ENCODE measurements around the gene LRRTM4. TPM values are rescaled to one million over a fixed set of nuclear protein-coding genes. Genes with fewer than 3 reads are reported as not detected.

LRRTM4 gene
- total RNA-seq, 1 donor from 2014 or later, result 5.4 TPM

DNA sequence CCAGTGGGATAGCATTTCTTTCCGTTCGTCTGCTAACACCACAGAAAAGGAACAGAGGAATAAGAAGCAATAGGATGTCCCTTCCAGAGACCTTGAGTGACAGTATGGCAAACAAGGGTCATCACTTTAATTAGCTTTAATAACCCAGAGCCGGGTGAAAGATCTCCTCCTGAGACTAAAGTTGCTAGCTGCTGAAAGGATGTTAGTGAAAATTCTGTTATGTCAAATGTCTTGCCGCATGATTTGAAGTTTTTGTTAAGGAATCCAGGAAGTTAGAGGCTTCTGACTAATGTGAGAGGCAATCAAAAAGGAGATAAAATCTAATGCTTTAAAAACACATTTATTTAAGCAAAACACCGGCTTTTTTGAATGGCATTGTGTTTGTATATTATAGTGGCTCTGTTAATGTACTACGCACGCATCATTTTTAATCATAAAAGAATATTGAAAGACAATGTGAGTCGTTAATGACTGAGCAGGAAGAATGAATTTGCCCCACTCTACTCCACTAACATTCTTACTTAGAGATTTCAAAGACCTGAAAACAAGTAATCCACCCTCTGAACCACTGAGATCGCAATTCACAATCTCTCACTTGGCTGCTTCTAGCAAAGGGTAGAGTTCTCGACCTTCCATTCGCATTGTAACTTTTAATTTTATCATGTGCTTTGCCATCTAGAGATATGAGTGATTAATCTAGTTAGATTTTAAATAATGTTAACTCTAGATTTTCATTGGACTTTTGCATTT is 536.6 kb downstream of the LRRTM4 start:
- Mint-ChIP-seq H3K27me3 (peaks cover 10% of the 10 kb centered on the region), H3K4me1 (ENCODE audit: unreplicated experiment) (peaks cover 19% of the 10 kb centered on the region), H3K36me3 (no peaks in the 10 kb centered on the region), H3K9me3 (no peaks in the 10 kb centered on the region), H3K4me3 (peak overlapping the region; percentile 2), H3K27ac (no peak overlapping the region)
- TF ChIP-seq, protein P1, sequence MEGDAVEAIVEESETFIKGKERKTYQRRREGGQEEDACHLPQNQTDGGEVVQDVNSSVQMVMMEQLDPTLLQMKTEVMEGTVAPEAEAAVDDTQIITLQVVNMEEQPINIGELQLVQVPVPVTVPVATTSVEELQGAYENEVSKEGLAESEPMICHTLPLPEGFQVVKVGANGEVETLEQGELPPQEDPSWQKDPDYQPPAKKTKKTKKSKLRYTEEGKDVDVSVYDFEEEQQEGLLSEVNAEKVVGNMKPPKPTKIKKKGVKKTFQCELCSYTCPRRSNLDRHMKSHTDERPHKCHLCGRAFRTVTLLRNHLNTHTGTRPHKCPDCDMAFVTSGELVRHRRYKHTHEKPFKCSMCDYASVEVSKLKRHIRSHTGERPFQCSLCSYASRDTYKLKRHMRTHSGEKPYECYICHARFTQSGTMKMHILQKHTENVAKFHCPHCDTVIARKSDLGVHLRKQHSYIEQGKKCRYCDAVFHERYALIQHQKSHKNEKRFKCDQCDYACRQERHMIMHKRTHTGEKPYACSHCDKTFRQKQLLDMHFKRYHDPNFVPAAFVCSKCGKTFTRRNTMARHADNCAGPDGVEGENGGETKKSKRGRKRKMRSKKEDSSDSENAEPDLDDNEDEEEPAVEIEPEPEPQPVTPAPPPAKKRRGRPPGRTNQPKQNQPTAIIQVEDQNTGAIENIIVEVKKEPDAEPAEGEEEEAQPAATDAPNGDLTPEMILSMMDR (conservative IDR thresholded peaks at IDR 0.05), result no peak
- DNase-seq (ENCODE audit: extremely low spot score, unreplicated experiment), result no peak

DNA sequence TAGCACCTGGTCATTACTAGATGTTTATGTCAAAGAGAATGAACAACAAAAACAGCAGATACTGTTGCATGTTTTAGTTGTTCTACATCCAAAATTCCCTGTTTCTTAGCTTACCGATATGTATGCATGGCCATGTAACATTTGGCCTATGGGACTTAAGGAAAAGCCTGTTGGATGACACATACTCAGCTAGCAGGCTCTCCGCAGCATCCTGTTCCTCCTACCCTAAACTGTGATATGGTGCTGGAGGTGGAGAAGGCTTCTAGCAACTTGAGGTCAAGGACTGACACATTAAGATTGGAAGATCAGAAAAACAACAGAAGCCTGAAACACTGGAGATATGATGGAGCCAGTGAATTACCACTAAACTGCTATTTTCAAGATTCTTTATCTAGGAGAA is 537.8 kb downstream of the LRRTM4 start:
- Mint-ChIP-seq H3K4me1 (ENCODE audit: unreplicated experiment) (peaks cover 22% of the 10 kb centered on the region), H3K27ac (no peak overlapping the region), H3K36me3 (no peaks in the 10 kb centered on the region), H3K4me3 (no peak overlapping the region), H3K27me3 (peaks cover 10% of the 10 kb centered on the region), H3K9me3 (no peaks in the 10 kb centered on the region)
- TF ChIP-seq, protein P1 (conservative IDR thresholded peaks at IDR 0.05), result no peak
- no peak for DNase-seq (ENCODE audit: extremely low spot score, unreplicated experiment)

DNA sequence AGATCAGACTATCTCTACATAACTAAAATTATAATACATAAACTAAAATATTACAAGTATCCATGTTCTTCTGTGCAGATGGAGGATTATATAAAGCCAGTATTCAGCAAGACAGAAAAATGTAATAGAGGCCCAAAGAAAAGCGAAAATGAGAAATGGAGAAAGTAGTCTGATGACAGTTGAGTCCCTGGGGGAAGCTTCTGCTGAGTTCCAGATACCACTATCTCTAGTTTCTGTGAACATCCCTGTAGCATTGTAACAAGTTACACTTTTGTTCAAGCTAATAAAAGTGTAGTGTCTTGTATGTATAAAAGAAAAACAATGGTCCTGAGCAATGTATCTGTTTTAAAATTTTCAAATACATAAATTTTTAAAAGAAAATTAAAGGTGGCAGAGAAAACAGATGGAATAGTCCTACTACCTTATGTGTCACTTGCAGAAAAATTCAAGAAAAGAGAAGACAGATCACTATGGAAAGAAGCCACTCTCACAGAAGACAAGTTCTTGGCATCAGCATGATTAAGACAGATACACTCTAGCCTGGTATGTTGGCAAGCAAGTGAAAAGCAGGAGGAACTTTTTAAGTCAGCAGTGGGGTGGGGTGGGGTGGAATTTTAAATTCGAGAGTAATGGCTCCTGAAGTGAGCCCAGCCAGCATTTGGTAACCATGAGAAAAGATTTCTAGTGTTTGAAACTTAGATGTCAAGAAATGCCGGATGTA is 541.9 kb downstream of the LRRTM4 start:
- Mint-ChIP-seq H3K36me3 (no peaks in the 10 kb centered on the region), H3K27me3 (peaks cover 6% of the 10 kb centered on the region), H3K9me3 (no peaks in the 10 kb centered on the region), H3K27ac (no peak overlapping the region), H3K4me1 (ENCODE audit: unreplicated experiment) (peaks cover 31% of the 10 kb centered on the region), H3K4me3 (no peak overlapping the region)
- DNase-seq (ENCODE audit: extremely low spot score, unreplicated experiment), result no peak
- TF ChIP-seq, protein P1 (conservative IDR thresholded peaks at IDR 0.05), result no peak

DNA sequence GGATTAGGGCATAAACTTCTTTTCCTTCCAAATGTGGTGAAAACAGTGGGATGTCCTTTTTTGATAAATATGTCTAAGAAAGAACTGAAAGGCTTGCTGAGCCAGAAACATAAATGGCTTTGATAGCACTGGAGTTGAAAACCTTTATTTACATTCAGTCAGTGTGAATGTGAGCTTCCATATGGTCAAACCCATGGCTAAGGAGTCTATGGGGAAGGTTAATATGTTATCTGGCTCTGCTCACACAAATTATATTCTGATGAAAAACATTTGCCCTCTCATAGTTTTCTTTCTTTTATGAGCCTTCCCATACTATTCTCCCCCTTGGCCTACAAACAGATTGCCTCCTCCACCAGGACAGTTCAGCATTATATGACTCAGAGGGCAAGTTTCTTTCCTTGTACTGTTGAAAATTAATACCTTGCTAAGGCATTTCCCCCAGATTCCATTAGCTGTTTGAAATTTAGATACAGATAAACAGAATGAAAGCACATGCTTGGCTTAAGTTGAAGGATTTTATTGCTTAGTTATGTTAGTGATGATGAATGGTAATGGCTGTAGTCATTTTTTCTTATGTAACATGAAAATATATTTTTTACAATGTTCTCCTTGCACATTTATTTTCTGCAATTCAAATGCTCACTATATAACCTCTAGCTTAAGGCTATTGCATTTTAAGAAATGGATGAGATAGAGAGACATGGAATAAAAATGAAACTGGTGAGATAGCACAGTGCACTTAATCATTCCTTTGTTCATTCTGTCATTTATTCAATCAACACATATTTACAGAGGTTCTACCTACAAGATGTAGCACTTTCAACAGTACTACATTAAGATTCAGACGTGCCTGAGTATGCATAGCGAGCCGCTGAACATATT is 544.1 kb downstream of the LRRTM4 start:
- Mint-ChIP-seq H3K36me3 (no peaks in the 10 kb centered on the region), H3K27ac (no peak overlapping the region), H3K4me1 (ENCODE audit: unreplicated experiment) (peaks cover 24% of the 10 kb centered on the region), H3K9me3 (no peaks in the 10 kb centered on the region), H3K27me3 (no peaks in the 10 kb centered on the region), H3K4me3 (no peak overlapping the region)
- TF ChIP-seq, protein P1 (conservative IDR thresholded peaks at IDR 0.05), result no peak
- no peak for DNase-seq (ENCODE audit: extremely low spot score, unreplicated experiment)

DNA sequence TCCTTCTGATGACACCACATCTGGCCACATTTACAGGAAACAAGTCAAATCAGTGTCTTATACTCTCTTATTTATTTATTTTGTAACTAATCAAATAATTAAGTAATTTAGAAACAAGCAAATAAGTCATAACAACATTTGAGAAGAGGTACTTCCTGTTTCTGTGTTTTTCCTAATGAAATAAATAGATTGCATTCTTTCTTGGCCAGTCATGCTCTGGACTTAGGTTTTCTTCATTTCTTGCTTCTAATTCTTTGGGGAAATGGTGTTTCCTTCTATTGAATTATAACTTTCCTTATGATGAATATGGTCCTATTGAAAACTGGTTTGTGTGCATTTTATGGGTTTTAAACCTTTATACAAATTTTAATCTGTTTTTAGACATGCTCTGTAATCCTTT is 546.4 kb downstream of the LRRTM4 start:
- Mint-ChIP-seq H3K9me3 (no peaks in the 10 kb centered on the region), H3K4me1 (ENCODE audit: unreplicated experiment) (peaks cover 21% of the 10 kb centered on the region), H3K36me3 (no peaks in the 10 kb centered on the region), H3K27me3 (no peaks in the 10 kb centered on the region), H3K27ac (no peak overlapping the region), H3K4me3 (no peak overlapping the region)
- DNase-seq (ENCODE audit: extremely low spot score, unreplicated experiment), result no peak
- TF ChIP-seq, protein P1 (conservative IDR thresholded peaks at IDR 0.05), result no peak

Data from type B pancreatic cell (in vitro differentiated cells).